ENCODE measurements around the gene SH3TC1. TPM values are rescaled to one million over a fixed set of nuclear protein-coding genes. Genes with fewer than 3 reads are reported as not detected.

Gene SH3TC1
- total RNA-seq, 1 experiment from 2014 or later: 7.8 TPM

DNA sequence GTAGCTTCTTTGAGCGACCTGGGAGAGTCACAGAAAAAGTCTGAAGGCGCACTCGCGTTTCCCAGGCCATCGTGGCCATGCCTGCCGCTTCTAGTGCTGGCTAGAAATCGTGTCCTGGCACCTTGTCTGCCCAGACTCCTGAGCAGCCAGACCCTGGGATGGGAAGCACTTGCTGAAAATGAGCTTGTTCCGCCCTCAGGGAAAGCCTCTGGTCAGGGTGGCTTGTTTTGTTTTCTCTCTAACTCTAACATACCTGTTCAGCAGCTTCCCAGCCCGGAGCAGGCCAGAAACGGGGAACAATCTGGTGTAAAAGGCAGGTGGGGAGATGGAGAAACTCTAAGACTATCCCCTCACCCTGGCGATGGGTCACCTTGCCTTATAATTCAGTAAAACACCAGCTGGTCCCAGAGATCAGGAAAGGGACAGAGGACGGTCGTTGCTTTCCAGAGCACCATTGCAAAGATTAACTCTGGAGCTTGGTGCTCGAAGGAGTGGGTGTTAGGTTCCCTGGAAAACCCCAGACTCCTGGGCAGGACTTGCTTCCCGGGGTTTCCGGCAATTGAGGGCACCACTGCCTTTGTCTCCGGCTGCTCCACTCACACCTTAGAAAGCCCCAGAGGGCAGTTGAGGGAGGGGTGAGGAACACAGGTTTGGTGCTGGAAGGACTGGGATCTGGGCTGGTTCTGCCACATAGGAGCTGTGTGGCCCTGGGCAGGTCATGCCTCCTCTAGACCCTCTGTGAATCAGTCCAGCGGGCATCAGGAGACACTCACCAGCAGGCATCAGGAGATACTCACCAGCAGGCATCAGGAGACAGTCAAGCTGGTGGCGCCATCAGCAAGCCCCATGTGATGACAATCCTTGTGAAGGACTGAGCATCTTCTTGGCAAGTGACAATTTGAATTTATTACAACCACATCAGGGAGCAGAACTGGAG, 4.5 kb upstream of the SH3TC1 start:
- Mint-ChIP-seq H3K36me3 (ENCODE audit: insufficient read depth, unreplicated experiment) (peaks cover 5% of the 10 kb centered on the region), H3K4me3 (ENCODE audit: low read depth, unreplicated experiment) (no peak overlapping the region), H3K9me3 (ENCODE audit: low read depth, unreplicated experiment) (no peaks in the 10 kb centered on the region), H3K4me1 (ENCODE audit: low read depth, unreplicated experiment) (peaks cover 38% of the 10 kb centered on the region), H3K27ac (ENCODE audit: unreplicated experiment) (no peak overlapping the region), H3K27me3 (ENCODE audit: unreplicated experiment) (no peaks in the 10 kb centered on the region)
- no peak for DNase-seq
- BruUV-seq (replicated peaks): no TSS peak
- intact Hi-C loops (cut with micrococcal nuclease; ENCODE audit: unreplicated experiment): no loop called here
- CTCF ChIA-PET: interaction anchor here (0.5 to 3.4 kb wide), 3 partner anchors 18 to 392 kb away, joined by 3 to 18 read pairs (median 11); no protein-coding TSS in a partner anchor
- TF ChIP-seq, protein P1, sequence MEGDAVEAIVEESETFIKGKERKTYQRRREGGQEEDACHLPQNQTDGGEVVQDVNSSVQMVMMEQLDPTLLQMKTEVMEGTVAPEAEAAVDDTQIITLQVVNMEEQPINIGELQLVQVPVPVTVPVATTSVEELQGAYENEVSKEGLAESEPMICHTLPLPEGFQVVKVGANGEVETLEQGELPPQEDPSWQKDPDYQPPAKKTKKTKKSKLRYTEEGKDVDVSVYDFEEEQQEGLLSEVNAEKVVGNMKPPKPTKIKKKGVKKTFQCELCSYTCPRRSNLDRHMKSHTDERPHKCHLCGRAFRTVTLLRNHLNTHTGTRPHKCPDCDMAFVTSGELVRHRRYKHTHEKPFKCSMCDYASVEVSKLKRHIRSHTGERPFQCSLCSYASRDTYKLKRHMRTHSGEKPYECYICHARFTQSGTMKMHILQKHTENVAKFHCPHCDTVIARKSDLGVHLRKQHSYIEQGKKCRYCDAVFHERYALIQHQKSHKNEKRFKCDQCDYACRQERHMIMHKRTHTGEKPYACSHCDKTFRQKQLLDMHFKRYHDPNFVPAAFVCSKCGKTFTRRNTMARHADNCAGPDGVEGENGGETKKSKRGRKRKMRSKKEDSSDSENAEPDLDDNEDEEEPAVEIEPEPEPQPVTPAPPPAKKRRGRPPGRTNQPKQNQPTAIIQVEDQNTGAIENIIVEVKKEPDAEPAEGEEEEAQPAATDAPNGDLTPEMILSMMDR (IDR thresholded peaks at IDR 0.05; ENCODE audit: unreplicated experiment): no peak

DNA sequence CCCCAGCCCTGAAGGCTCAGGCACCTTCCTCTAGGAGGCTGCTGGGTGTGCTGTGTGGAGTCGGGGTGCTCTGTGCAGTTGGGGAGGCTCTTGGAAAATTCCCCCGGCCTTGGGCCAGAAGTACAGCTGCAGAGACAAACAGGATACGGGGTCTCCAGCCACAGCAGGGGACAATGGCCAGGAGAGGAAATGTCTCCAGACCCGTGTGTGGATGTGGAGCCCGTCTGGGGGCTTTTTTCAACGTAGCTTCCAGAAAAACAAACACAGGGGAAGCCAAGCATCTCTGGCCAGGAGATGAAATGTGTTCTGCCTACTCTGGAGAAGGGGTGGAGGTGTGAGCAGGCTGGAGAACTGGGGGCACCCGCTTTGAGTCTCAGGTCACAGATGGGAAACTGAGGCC, 3.7 kb upstream of the SH3TC1 start:
- peaks cover 33% of the 10 kb centered on the region for H3K4me1 Mint-ChIP-seq (ENCODE audit: low read depth, unreplicated experiment)
- no peaks in the 10 kb centered on the region for H3K27me3 Mint-ChIP-seq (ENCODE audit: unreplicated experiment)

DNA sequence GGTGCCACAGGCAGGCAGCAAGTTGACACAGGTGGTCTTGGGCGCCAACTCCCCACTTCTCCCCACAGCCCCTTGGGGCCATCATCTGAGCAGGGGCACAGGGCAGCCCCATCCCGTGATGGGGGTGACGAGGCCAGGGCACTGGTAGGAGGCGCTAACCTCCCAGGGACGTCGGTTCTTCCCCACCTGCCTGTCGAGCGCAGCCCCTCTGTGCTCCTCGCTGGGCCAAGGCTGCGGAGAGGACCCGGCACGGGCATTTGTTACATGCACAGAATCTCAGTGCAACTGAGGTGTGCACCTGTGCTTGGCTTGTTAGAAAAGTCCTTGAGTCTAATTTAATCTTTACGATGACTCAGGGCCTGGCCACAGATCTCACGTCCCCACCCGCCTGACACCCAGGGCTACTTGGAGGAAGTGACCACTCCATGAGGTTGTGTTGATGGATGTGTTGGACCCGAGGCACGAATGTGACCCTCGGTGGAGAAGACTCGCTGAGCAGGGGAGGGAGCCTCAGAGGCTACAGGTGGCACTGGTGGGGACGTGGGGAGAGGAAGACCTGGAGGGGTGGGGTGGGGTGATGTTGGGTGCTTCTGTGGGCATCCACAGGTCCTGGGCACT, 3.1 kb upstream of the SH3TC1 start:
- Mint-ChIP-seq H3K36me3 (ENCODE audit: insufficient read depth, unreplicated experiment) (peaks cover 10% of the 10 kb centered on the region), H3K4me3 (ENCODE audit: low read depth, unreplicated experiment) (no peak overlapping the region), H3K9me3 (ENCODE audit: low read depth, unreplicated experiment) (no peaks in the 10 kb centered on the region), H3K27me3 (ENCODE audit: unreplicated experiment) (no peaks in the 10 kb centered on the region), H3K27ac (ENCODE audit: unreplicated experiment) (no peak overlapping the region), H3K4me1 (ENCODE audit: low read depth, unreplicated experiment) (peaks cover 33% of the 10 kb centered on the region)
- BruUV-seq (replicated peaks): no TSS peak
- CTCF ChIA-PET: interaction anchor here (3.4 kb wide), 1 partner anchor 20 kb away, joined by 18 read pairs; no protein-coding TSS in a partner anchor
- TF ChIP-seq, protein P1 (IDR thresholded peaks at IDR 0.05; ENCODE audit: unreplicated experiment): no peak
- intact Hi-C loops (cut with micrococcal nuclease; ENCODE audit: unreplicated experiment): no loop called here
- no peak for DNase-seq

More for the DNA sequence above, 3.7 kb upstream of the SH3TC1 start:
- no TSS peak for BruUV-seq (replicated peaks)
- intact Hi-C loops (cut with micrococcal nuclease; ENCODE audit: unreplicated experiment): no loop called here
- no peak for DNase-seq
- Mint-ChIP-seq H3K27ac (ENCODE audit: unreplicated experiment) (no peak overlapping the region), H3K4me3 (ENCODE audit: low read depth, unreplicated experiment) (no peak overlapping the region), H3K36me3 (ENCODE audit: insufficient read depth, unreplicated experiment) (peaks cover 10% of the 10 kb centered on the region), H3K9me3 (ENCODE audit: low read depth, unreplicated experiment) (no peaks in the 10 kb centered on the region)
- TF ChIP-seq, protein P1 (IDR thresholded peaks at IDR 0.05; ENCODE audit: unreplicated experiment): no peak
- CTCF ChIA-PET: interaction anchor here (3.4 kb wide), 1 partner anchor 19 kb away, joined by 18 read pairs; no protein-coding TSS in a partner anchor

DNA sequence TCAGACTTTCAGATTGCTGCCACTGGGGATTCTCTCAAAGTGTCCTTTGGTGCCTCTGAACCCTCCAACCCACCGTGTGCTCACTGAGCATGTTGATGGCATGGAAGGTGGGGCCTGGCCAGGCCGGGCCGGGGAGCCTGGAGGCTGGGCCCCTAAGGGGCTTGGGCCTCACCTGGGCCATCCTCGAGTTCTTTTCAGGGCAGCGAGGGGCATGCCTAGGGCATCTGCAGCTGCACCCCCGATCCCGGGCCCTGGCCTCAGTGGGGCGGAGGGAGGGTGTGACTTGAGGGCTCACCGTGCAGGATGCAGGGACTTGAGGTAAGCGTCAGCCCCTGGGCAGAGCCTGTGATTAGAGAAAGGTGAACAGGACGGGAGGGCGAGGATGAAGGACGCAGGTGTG, 1.6 kb upstream of the SH3TC1 start:
- CTCF ChIA-PET: no interaction called here
- Mint-ChIP-seq H3K27me3 (ENCODE audit: unreplicated experiment) (no peaks in the 10 kb centered on the region), H3K27ac (ENCODE audit: unreplicated experiment) (no peak overlapping the region), H3K4me3 (ENCODE audit: low read depth, unreplicated experiment) (no peak overlapping the region), H3K36me3 (ENCODE audit: insufficient read depth, unreplicated experiment) (peaks cover 17% of the 10 kb centered on the region), H3K4me1 (ENCODE audit: low read depth, unreplicated experiment) (peaks cover 27% of the 10 kb centered on the region), H3K9me3 (ENCODE audit: low read depth, unreplicated experiment) (no peaks in the 10 kb centered on the region)
- intact Hi-C loops (cut with micrococcal nuclease; ENCODE audit: unreplicated experiment): no loop called here
- no TSS peak for BruUV-seq (replicated peaks)
- TF ChIP-seq, protein P1 (IDR thresholded peaks at IDR 0.05; ENCODE audit: unreplicated experiment): no peak
- DNase-seq: no peak

All from Calu3 (cell line).